Measurements from ENCODE around the gene RHOT1.
"Not testable (repeated sequence)": the region's sequence is repeated elsewhere in the genome, so short reads cannot be mapped to it uniquely, and the experiment has no call there.

RHOT1 gene

DNA sequence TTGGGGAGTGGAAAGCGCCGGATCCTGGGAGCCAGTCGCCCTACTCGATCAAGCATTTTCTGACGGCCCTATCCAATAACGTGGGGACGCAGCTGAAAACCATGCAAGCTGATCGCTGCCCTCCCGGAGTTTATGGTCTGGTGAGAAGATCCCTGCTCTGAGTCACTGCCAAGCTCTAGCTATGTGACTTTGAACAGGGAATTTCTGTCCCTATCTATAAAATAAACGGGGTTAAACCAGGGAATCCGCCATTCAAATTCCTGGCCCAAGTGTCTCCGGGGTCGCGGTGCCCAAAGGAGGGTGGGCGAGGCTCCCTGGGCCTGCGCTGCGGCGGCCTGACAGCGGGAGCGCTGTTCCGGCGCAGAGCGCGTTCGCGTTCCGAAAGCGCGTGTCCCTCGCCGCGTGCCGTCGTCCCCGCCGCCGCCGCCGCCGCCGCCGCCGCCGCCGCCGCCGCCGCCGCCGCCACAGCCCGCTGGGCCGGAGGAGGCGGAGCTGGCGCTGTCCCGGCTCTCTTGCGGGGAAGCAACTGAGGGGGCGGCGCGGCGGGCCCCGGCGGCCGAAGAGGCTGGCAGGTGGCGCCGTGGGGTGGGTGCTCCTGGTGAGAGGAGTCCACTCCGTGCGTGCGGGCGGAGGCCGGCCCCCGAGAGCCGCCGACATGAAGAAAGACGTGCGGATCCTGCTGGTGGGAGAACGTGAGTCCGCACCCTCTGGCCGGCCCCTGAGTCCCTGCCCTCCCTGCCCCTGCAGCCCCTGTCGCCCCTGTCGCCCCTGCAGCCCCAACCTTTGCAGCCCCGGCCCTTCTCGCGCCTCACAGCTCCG lies at the start of gene RHOT1:
RHOT1 (plus strand) TSS at position 465 of the 819 bp plus-strand sequence; CDS start at position 656, 191 bp downstream.
- POLR2A ChIA-PET, result interaction anchor here (1.0 to 2.1 kb wide), 3 partner anchors 15 to 19 kb away, joined by 3 to 8 read pairs (median 7); no protein-coding TSS in a partner anchor
- peak within 1 kb of the TSS; percentile 92 for H3K4me3 ChIP-seq (ENCODE audit: low read depth, low read length)
- peak; percentile 46 for DNase-seq (ENCODE audit: low read depth, low spot score)
- TF ChIP-seq, protein P1, sequence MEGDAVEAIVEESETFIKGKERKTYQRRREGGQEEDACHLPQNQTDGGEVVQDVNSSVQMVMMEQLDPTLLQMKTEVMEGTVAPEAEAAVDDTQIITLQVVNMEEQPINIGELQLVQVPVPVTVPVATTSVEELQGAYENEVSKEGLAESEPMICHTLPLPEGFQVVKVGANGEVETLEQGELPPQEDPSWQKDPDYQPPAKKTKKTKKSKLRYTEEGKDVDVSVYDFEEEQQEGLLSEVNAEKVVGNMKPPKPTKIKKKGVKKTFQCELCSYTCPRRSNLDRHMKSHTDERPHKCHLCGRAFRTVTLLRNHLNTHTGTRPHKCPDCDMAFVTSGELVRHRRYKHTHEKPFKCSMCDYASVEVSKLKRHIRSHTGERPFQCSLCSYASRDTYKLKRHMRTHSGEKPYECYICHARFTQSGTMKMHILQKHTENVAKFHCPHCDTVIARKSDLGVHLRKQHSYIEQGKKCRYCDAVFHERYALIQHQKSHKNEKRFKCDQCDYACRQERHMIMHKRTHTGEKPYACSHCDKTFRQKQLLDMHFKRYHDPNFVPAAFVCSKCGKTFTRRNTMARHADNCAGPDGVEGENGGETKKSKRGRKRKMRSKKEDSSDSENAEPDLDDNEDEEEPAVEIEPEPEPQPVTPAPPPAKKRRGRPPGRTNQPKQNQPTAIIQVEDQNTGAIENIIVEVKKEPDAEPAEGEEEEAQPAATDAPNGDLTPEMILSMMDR (IDR thresholded peaks at IDR 0.05; ENCODE audit: insufficient read depth, low read length, missing control alignments), result peak; percentile 83
- CTCF ChIA-PET, result interaction anchor here (0.8 to 9.1 kb wide), 10 partner anchors 8 to 135 kb away, joined by 3 to 102 read pairs (median 4); partner anchors contain the start of gene LRRC37B

DNA sequence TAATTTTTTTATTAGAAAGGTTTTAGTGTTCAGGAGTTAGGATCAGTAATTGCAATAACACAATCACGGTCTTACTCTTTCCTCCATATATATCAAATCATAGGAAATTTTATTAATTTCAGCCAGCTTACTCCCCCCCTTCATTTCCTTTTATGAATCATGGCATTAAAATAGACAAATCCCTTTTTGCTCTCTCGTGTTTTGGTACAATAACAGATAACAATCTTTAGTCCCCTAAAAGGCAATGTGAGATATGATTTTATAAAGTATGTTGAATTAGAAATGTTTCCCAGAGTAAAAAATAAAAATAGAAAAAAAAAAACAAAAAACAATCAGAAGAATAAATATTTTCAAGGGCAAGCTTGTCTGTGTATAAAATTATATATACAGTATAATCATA lies 42.6 kb upstream of the RHOT1 start:
- ChIA-PET CTCF (interaction anchor here (0.9 to 1.2 kb wide), 3 partner anchors 23 to 92 kb away, joined by 3 to 4 read pairs (median 3); partner anchors contain the start of gene RHOT1), POLR2A (no interaction called here)
- DNase-seq (ENCODE audit: low read depth, low spot score), result no peak
- no peak overlapping the region for H3K4me3 ChIP-seq (ENCODE audit: low read depth, low read length)
- TF ChIP-seq, protein P1 (IDR thresholded peaks at IDR 0.05; ENCODE audit: insufficient read depth, low read length, missing control alignments), result no peak

DNA sequence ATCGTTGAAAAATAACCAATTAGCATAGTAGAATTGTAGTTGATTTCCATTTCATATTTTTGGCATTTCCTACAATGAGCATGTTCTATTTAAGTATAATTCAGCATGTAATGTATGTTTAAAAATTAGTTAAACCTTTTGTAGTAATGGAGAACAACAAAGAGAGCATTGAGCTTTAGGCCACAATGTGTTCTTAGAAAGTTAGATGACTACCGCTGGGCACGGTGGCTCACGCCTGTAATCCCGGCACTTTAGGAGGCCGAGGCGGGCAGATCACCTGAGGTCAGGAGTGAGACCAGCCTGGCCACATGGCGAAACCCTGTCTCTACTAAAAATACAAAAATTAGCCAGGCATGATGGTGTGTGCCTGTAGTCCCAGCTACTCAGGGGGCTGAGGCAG lies 42.0 kb upstream of the RHOT1 start:
- POLR2A ChIA-PET; DNase-seq (ENCODE audit: low read depth, low spot score); H3K4me3 ChIP-seq (ENCODE audit: low read depth, low read length): not testable (repeated sequence)
- CTCF ChIA-PET, result interaction anchor here (1.0 to 1.2 kb wide), 3 partner anchors 11 to 42 kb away, joined by 3 to 4 read pairs (median 3); partner anchors contain the start of gene RHOT1

DNA sequence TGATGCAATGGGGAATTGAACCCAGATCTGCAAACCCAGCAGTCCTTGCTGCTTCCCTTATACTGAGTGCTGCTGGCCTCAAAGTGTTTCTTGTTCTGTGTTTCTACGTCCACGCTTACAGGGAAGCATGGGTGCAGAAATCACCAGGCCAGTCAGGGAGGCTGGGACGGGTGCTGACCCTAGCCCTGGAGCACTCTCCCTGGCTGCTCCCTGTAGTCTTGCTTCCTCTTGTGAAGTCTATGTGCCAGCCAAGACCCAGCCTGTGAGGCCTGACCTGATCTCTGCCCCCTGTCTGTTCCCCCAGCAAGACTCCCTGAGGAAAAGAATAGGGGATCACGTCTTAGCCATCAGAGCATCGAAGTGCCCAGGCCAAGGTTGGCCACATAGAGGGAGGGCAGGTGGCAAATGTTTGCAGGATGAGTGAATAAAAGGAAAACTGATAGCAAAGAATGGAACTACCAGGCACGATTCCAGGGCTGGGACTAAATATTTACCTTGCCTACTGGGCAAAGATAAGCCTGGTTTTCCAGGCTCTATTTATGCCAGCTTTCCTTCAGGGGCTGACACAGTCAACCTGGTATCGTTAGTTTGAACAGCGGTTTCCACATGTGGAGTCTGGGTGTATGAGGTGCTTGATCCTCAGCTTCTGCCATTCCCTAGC lies 41.2 kb upstream of the RHOT1 start:
- H3K4me3 ChIP-seq (ENCODE audit: low read depth, low read length), result no peak overlapping the region
- POLR2A ChIA-PET, result no interaction called here
- CTCF ChIA-PET, result interaction anchor here (1.0 kb wide), 1 partner anchor 10 kb away, joined by 3 read pairs; no protein-coding TSS in a partner anchor
- DNase-seq (ENCODE audit: low read depth, low spot score), result no peak
- TF ChIP-seq, protein P1 (IDR thresholded peaks at IDR 0.05; ENCODE audit: insufficient read depth, low read length, missing control alignments), result no peak

DNA sequence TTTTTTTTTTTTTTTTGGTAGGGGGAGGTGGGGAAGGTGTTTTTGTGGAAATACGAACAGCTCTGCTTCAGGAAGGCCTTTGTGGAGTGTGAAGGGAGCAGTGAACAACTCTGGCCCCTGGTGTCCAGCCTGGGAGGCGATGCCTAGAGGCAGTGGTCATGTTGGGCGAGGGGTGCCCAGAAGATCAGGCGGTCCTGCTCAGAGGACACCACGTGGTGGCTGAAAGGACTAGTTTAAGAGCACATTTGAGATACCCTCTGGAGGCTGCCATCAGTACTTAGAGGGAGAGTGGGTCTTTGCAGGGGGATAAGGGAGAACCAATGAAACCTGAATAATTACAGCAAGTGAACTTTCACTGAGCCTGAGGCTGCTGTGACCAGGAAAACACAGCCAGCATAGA lies 40.1 kb upstream of the RHOT1 start:
- no peak overlapping the region for H3K4me3 ChIP-seq (ENCODE audit: low read depth, low read length)
- ChIA-PET POLR2A (interaction anchor here (0.7 kb wide), 1 partner anchor 1575 kb away, joined by 3 read pairs; no protein-coding TSS in a partner anchor), CTCF (no interaction called here)
- no peak for DNase-seq (ENCODE audit: low read depth, low spot score)
- TF ChIP-seq, protein P1 (IDR thresholded peaks at IDR 0.05; ENCODE audit: insufficient read depth, low read length, missing control alignments), result no peak

DNA sequence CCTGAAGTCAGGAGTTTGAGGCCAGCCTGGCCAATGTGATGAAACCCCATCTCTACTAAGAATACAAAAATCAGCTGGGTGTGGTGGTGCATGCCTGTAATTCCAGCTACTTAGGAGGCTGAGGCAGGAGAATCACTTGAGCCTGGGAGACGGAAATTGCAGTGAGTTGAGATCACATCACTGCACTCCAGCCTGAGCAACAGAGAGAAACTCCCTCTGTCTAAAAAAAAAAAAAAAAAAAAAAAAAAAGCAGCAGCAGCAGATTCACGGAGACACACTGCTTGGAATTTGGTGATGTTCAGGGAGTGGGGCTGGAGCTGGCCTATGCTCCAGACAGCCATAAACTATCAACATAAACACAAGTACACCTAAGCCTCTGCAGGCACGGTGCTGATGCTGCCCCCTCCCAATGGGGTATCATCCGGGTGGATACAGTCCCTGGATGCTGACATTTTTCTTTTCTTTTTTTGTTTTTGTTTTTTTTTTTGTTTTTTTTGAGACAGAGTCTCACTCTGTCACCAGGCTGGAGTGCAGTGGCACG lies 39.6 kb upstream of the RHOT1 start:
- POLR2A ChIA-PET, result interaction anchor here (0.7 kb wide), 1 partner anchor 1576 kb away, joined by 3 read pairs; no protein-coding TSS in a partner anchor
- no peak for DNase-seq (ENCODE audit: low read depth, low spot score)
- H3K4me3 ChIP-seq (ENCODE audit: low read depth, low read length), result no peak overlapping the region
- CTCF ChIA-PET, result no interaction called here
- TF ChIP-seq, protein P1 (IDR thresholded peaks at IDR 0.05; ENCODE audit: insufficient read depth, low read length, missing control alignments), result no peak

Measured in AG04449 (cell line).